ES-I3 (cell line): Measurements from ENCODE around the gene AOC3.
"Not testable (repeated sequence)": the region's sequence is repeated elsewhere in the genome, so short reads cannot be mapped to it uniquely, and the experiment has no call there.

ENCODE experiments used
- H3K36me3 ChIP-seq: 2 replicates; pipeline ENCODE4 v1.6.1; 2013; ENCODE audit warnings: mild to moderate bottlenecking, low read length, control low read depth, moderate library complexity; ENCODE audit not compliant: insufficient read depth
- H3K4me1 ChIP-seq: 2 replicates; pipeline ENCODE4 v1.6.1; 2013; ENCODE audit warnings: mild to moderate bottlenecking, control low read depth, low read length; ENCODE audit not compliant: insufficient read depth
- H3K9ac ChIP-seq: 2 replicates; pipeline ENCODE4 v1.6.1; 2013; ENCODE audit warnings: low read depth, mild to moderate bottlenecking, low read length, moderate library complexity
- H3K9me3 ChIP-seq: 2 replicates; pipeline ENCODE4 v1.6.1; 2013; ENCODE audit warnings: mild to moderate bottlenecking, low read length, moderate library complexity; ENCODE audit not compliant: control insufficient read depth, insufficient read depth

The AOC3 gene

DNA sequence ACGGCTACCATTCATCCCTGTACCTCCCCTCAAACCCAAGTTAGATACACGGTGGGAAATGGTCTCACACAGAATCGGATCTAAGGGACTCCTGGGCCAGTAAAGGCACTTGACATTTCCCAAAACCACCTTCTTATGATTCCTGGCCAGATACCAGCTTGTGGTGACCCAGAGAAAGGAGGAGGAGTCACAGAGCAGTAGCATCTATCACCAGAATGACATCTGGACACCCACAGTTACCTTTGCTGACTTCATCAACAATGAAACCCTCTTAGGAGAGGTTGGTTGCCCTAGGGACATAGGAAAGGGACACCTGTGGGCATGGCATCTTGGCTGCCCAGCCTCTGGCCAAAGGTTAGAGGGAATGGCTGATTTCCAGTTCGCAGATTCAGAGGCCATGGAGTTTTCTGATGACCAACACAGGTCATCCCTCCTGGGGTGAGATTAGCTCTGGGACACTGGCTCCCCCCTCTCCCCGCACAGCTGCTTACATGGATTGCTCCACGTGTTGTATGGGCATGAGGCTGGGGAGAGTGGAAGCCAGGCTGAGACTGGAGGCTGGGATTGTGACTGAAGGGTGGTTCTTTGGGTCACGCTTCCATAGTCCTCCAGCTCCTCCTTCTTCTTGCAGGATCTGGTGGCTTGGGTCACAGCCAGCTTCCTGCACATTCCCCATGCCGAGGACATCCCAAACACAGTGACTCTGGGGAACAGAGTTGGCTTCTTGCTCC, 1.4 kb upstream of the AOC3 start:
- H3K36me3 ChIP-seq: peaks cover 2% of the 10 kb centered on the region
- no peak overlapping the region for H3K9ac ChIP-seq
- no peaks in the 10 kb centered on the region for H3K9me3 ChIP-seq
- H3K4me1 ChIP-seq: no peaks in the 10 kb centered on the region; the same call in 1 of the 2 replicates

DNA sequence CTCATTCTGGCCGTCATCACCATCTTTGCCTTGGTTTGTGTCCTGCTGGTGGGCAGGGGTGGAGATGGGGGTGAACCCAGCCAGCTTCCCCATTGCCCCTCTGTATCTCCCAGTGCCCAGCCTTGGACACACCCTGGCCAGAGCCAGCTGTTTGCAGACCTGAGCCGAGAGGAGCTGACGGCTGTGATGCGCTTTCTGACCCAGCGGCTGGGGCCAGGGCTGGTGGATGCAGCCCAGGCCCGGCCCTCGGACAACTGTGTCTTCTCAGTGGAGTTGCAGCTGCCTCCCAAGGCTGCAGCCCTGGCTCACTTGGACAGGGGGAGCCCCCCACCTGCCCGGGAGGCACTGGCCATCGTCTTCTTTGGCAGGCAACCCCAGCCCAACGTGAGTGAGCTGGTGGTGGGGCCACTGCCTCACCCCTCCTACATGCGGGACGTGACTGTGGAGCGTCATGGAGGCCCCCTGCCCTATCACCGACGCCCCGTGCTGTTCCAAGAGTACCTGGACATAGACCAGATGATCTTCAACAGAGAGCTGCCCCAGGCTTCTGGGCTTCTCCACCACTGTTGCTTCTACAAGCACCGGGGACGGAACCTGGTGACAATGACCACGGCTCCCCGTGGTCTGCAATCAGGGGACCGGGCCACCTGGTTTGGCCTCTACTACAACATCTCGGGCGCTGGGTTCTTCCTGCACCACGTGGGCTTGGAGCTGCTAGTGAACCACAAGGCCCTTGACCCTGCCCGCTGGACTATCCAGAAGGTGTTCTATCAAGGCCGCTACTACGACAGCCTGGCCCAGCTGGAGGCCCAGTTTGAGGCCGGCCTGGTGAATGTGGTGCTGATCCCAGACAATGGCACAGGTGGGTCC, 607 bp downstream of the AOC3 start:
- H3K4me1 ChIP-seq, H3K36me3 ChIP-seq, H3K9ac ChIP-seq, H3K9me3 ChIP-seq: not testable (repeated sequence)

DNA sequence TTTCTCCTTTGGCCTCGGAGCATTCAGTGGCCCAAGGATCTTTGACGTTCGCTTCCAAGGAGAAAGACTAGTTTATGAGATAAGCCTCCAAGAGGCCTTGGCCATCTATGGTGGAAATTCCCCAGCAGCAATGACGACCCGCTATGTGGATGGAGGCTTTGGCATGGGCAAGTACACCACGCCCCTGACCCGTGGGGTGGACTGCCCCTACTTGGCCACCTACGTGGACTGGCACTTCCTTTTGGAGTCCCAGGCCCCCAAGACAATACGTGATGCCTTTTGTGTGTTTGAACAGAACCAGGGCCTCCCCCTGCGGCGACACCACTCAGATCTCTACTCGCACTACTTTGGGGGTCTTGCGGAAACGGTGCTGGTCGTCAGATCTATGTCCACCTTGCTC, 1.4 kb downstream of the AOC3 start:
- H3K9ac ChIP-seq: no peak overlapping the region
- H3K36me3 ChIP-seq: no peaks in the 10 kb centered on the region
- H3K9me3 ChIP-seq: no peaks in the 10 kb centered on the region
- no peaks in the 10 kb centered on the region; the same call in 1 of the 2 replicates for H3K4me1 ChIP-seq

DNA sequence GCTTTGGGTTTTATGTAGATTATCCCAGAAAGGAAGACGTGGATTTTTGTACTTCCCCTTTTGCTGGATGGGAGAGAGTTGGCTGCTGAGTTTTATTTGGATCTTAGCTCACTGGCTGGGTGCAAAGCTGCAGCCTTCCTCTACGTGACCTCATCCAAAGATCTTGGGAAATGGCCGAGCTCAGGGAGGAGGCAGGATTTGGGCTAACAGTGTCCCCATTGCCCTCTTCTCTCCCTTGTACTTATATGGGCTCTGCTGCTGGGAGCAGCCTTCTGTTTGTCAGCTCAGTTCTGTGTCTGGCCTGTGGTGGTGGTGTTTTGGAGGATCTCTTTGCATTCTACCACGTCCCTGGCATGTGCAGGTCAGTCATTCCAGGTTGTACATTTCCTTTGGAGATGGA, 2.0 kb downstream of the AOC3 start:
- no peak overlapping the region for H3K9ac ChIP-seq
- no peaks in the 10 kb centered on the region; the same call in 1 of the 2 replicates for H3K4me1 ChIP-seq
- H3K9me3 ChIP-seq: no peaks in the 10 kb centered on the region
- no peaks in the 10 kb centered on the region for H3K36me3 ChIP-seq

DNA sequence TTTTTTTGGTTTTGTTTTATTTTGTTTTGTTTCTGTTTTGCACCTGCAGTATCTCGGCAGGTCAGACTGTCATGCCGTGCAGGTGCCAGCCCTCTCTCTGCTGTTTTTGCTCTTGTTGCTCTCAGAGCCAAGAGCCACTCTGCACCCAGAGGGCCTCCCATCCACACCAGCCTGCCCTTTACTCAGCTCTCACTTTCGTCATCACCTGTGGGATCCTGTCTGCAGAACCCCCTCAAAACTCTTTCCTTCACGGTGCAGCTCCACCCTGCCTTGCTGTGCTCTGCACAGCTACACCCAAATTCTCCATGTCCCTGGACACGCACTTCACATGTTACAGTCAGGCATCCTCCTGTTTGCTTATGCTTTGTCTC, 2.6 kb downstream of the AOC3 start:
- Histone ChIP-seq H3K9me3 (no peaks in the 10 kb centered on the region), H3K9ac (no peak overlapping the region), H3K36me3 (no peaks in the 10 kb centered on the region), H3K4me1 (no peaks in the 10 kb centered on the region; the same call in 1 of the 2 replicates)

DNA sequence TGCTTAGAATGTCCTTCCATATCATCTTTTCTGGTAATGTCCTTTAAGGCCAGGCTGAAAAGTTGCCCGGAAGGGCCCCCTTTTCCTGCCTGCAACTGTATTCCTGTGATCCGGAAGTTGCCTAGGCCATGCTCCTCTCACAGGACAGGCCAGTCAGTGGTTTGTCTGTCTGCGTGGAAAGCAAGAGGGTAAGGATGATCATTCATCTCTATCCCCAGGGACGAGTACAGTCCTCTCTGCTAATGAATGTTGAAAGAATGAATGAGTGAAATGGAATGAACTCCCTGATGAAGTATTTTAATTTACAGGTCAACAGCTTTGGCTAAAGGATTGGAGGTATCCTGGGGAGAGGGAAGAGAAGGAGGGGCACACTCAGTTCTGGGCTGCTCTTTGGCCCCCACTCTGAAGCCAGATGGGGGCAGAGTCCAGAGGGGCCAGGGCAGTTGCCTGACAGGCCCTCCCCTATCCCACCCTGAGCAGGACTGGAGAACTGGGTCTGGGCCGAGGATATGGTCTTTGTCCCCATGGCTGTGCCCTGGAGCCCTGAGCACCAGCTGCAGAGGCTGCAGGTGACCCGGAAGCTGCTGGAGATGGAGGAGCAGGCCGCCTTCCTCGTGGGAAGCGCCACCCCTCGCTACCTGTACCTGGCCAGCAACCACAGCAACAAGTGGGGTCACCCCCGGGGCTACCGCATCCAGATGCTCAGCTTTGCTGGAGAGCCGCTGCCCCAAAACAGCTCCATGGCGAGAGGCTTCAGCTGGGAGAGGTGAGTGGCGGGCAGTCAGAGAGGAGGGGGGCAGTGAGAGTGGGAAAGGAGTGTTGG, 3.2 kb downstream of the AOC3 start:
- Histone ChIP-seq H3K4me1 (no peaks in the 10 kb centered on the region; the same call in 1 of the 2 replicates), H3K9ac (no peak overlapping the region), H3K36me3 (no peaks in the 10 kb centered on the region), H3K9me3 (no peaks in the 10 kb centered on the region)

DNA sequence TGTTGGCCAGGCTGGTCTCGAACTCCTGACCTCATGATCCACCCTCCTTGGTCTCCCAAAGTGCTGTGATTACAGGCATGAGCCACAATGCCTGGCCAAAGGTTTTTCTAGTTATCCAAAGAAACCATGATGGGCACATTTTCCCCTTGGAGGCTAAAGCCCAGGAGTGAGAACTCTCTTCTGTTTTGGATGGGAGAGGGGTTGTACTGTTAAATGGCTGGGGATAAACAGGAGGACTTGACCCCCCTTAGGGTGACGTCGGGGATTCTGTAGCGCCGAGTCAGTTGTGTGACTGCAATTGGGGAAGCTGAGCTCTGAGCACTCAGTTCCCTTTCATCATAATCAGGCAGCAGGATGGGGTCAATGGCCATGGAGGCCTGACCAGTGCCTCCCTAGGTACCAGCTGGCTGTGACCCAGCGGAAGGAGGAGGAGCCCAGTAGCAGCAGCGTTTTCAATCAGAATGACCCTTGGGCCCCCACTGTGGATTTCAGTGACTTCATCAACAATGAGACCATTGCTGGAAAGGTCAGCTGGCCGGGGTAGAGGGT, 4.1 kb downstream of the AOC3 start:
- Histone ChIP-seq H3K9ac (no peak overlapping the region), H3K4me1 (no peaks in the 10 kb centered on the region; the same call in 1 of the 2 replicates), H3K36me3 (no peaks in the 10 kb centered on the region), H3K9me3 (no peaks in the 10 kb centered on the region)

DNA sequence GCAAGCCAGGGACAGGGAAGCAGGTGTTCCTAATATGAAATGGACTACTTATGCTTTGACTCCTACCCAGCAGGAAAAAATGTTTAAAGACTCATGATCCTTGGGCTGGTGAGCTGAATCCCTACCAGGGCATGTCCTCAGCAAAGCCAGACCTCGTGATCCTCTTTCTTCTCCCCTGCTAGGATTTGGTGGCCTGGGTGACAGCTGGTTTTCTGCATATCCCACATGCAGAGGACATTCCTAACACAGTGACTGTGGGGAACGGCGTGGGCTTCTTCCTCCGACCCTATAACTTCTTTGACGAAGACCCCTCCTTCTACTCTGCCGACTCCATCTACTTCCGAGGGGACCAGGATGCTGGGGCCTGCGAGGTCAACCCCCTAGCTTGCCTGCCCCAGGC, 5.1 kb downstream of the AOC3 start:
- H3K9me3 ChIP-seq, H3K36me3 ChIP-seq, H3K4me1 ChIP-seq, H3K9ac ChIP-seq: not testable (repeated sequence)

DNA sequence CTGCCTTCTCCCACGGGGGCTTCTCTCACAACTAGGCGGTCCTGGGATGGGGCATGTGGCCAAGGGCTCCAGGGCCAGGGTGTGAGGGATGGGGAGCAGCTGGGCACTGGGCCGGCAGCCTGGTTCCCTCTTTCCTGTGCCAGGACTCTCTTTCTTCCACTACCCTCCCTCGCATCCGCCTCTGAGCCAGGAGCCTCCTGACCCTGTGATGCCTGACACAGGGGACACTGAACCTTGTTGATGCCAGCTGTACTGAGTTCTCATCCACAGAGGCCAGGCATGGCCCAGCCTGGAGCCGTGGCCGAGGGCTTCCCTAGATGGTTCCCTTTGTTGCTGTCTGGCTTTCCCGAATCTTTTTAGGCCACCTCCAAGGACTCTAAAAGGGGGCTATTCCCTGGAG, 5.5 kb downstream of the AOC3 start:
- H3K9ac ChIP-seq, H3K9me3 ChIP-seq, H3K4me1 ChIP-seq: not testable (repeated sequence)

DNA sequence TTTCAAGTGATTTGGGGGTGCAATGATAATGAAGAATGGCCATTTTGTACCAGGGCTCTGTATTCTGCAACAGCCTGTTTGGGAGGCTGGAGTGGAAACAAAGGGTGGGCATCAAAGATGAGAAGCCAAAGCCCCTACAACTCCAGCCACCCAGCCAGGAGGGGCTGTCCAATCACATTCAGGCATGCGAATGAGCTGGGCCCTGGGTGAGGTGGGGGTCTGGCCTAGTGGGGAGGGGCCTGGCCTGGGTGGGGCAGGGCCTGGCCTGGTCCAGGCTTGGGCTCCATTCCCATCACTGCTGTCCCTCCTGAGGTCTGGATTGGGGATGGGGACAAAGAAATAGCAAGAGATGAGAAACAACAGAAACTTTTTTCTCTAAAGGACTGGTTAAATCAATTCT, 6.4 kb downstream of the AOC3 start:
- no peaks in the 10 kb centered on the region for H3K4me1 ChIP-seq
- H3K36me3 ChIP-seq: no peaks in the 10 kb centered on the region
- H3K9ac ChIP-seq: no peak overlapping the region
- H3K9me3 ChIP-seq: no peaks in the 10 kb centered on the region

More for the DNA sequence above, 5.5 kb downstream of the AOC3 start:
- not testable (repeated sequence) for H3K36me3 ChIP-seq

DNA sequence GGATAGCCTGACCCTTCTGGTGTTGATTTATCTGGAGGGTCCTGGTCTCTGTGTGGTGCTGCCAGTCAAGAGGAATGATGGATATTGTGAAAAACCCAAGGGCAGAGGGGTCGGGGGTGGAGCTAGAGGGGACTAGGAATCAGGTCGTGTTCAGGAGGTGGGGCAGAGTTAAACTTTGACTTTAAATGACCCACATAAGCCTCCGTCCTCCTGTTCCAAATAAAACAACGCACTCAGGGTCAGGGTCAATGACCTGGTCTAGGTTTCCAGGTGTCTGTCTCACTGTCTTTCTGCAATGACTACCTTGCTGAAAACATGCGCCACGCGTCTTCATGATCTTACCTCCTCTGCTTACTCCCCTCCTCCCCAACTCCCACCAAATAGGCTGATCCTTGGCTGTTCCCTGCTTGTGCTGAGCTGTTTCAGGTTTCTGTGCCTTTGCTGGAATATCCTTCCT, 14.7 kb downstream of the AOC3 start:
- Histone ChIP-seq H3K36me3 (no peaks in the 10 kb centered on the region), H3K9ac (no peak overlapping the region), H3K9me3 (no peaks in the 10 kb centered on the region), H3K4me1 (peaks cover 8% of the 10 kb centered on the region; the same call in 1 of the 2 replicates)

DNA sequence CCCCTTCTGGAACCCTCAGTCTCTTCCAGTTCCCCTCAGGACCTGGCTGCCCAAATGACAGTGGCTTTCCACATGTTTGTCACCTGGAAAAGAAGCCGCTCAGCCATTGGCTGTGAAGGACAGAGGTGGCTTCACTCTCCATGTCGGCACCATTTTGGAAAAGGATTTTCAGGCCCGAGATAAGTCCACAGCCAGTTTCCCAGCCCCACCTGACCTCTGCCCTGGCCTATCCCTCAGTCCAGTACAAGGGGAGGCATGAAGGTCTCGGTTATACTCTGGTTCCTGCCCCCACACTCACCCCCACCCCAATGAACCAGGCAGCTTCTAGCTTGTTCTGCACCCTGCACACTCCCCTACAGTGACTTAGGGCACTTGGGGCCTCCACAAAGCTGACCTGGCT, 15.2 kb downstream of the AOC3 start:
- Histone ChIP-seq H3K36me3 (no peaks in the 10 kb centered on the region), H3K4me1 (peaks cover 8% of the 10 kb centered on the region; the same call in 1 of the 2 replicates), H3K9me3 (0 out of 2 replicates have a peak, but pooled peaks cover under 1% of the 10 kb centered on the region), H3K9ac (no peak overlapping the region)

DNA sequence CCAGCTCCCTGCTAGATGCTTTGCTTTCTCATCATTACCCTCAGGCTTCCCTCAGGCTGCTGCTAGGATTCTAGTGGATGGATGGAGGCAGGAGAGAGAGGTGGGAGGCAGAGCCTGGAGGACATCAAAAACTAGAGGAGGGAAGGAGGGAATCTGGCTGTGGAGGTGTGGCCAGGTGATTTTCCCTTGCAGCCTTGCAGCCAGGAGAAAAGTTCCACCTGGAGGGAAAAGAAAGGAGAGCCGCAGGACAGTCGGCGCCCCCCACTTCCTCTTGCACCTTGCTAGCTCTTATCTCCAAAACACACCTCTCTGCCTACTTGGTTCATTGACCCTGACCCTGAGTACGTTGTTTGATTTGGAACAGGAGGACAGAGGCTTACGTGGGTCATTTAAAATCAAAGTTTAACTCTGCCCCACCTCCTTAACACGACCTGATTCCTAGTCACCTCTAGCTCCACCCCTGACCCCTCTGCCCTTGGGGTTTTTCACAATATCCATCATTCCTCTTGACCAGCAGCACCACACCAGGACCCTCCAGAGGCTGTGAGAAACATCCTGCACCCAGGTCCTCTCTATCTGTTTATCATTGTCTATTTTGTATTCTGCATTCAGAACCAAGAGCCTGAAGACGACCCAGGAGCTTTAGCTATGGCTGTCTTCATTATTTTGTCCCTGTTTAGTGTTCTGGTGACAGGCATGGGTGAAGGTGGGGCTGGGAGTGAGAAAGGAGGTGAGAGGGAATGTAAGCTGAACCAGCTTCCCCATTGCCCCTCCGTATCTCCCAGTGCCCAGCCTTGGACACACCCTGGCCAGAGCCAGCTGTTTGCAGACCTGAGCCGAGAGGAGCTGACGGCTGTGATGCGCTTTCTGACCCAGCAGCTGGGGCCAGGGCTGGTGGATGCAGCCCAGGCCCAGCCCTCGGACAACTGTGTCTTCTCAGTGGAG, 15.9 kb downstream of the AOC3 start:
- no peak overlapping the region for H3K9ac ChIP-seq

More for the DNA sequence above, 15.9 kb downstream of the AOC3 start:
- Histone ChIP-seq H3K36me3 (no peaks in the 10 kb centered on the region), H3K4me1 (peaks cover 8% of the 10 kb centered on the region; the same call in 1 of the 2 replicates), H3K9me3 (0 out of 2 replicates have a peak, but pooled peaks cover 5% of the 10 kb centered on the region)
